Placental pericyte (primary cell): Measurements from ENCODE around the gene SAMD4A. TPM values are rescaled to one million over a fixed set of nuclear protein-coding genes. Genes with fewer than 3 reads are reported as not detected.

ENCODE experiments used
- total RNA-seq: library from RNA; depleted of rRNA; stranded (reverse); fragments of >200 nt; gene quantifications from 2 replicates; pipeline ENCODE4 v1.2.3, GENCODE V29; 2012

Gene SAMD4A, protein sequence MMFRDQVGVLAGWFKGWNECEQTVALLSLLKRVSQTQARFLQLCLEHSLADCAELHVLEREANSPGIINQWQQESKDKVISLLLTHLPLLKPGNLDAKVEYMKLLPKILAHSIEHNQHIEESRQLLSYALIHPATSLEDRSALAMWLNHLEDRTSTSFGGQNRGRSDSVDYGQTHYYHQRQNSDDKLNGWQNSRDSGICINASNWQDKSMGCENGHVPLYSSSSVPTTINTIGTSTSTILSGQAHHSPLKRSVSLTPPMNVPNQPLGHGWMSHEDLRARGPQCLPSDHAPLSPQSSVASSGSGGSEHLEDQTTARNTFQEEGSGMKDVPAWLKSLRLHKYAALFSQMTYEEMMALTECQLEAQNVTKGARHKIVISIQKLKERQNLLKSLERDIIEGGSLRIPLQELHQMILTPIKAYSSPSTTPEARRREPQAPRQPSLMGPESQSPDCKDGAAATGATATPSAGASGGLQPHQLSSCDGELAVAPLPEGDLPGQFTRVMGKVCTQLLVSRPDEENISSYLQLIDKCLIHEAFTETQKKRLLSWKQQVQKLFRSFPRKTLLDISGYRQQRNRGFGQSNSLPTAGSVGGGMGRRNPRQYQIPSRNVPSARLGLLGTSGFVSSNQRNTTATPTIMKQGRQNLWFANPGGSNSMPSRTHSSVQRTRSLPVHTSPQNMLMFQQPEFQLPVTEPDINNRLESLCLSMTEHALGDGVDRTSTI
- 24.9 and 38.5 TPM in 2 replicates for total RNA-seq

DNA sequence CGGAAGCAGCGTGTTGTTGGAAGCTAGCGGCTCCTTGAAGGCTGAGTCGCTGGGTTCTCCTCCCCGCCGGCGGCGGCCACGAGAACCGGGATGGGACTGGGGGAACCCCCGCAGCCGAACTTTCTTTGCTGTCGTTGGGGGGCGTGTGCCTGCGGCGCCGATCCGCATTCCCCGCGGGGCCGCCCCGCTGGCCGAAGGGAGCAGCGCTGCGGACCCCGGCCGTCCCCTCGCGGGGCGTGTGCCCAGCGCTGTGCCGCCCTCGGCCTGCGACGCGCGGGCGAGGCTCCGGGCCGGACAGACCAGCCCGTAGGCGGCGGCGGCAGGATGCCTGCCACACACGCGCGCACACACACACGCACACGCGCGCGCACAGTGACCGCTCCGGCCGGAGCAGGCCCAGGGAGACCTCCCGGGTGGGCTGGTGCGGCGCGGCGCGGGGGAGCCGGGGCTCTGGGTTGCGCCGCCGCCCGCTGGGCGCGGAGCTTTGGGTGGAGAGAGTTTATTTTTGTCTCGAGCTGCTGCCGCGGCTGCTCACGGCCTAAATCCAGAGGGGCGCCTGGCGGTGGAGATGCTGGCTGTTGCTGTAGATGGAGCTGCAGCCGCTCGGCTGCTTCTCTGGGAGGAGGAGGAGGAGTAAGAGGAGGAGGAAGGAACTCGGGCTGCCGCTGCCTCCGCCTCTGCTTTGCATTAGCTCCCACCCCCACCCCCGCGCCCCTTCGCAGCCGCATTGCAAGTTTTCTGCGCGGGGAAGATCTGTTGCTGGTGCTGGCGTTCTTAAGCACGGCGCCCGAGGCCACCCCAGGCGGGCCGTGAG, at the start of gene SAMD4A:
TSS of gene SAMD4A (plus strand) at position 719 of the 814 bp plus-strand sequence. CDS start 789 bp downstream, outside the sequence.

Other genes with a start within 250 kb of the SAMD4A start
- 3.9 and 35.1 TPM in 2 replicates for gene CDKN3, start 170.1 kb upstream of the SAMD4A start, total RNA-seq
- gene CNIH1, start 125.8 kb upstream of the SAMD4A start, total RNA-seq = 120 and 207 TPM in 2 replicates
- 72.9 and 114 TPM in 2 replicates for gene GMFB, start 78.1 kb upstream of the SAMD4A start, total RNA-seq
- gene CGRRF1, start 57.2 kb upstream of the SAMD4A start, total RNA-seq = 9.4 and 14.5 TPM in 2 replicates